GM21723 (cell line): ENCODE data around the gene FTO.

Experiments used
- ATAC-seq: cut with Tn5 transposase; IDR thresholded peaks from one replicate; pipeline ENCODE4 v1.9.1; 2021; ENCODE audit warnings: mild to moderate bottlenecking, moderate library complexity; ENCODE audit not compliant: unreplicated experiment

FTO gene

DNA sequence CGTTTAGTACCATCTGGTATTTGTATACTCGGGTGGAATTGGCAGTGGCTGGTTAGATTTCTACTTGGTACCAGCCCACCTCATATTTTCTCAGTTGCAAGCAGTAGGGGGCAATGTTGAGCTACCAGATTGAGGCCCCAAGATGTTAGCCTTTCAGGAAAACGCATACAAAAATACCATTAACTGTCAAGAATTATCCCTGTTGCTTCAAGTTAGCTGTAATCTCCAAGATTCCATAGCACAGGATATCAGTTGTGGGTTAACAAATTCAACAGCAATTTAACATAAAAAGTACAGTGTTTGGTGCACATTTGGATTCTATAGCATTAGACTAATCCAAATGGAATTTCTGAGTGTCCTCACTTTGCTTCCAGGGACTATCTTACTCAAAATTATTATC is 188.2 kb downstream of the FTO start:
- no peak for ATAC-seq

GRCh38 chr16:53893731-53894435 is 189.9 kb downstream of the FTO start:
- no peak for ATAC-seq

DNA sequence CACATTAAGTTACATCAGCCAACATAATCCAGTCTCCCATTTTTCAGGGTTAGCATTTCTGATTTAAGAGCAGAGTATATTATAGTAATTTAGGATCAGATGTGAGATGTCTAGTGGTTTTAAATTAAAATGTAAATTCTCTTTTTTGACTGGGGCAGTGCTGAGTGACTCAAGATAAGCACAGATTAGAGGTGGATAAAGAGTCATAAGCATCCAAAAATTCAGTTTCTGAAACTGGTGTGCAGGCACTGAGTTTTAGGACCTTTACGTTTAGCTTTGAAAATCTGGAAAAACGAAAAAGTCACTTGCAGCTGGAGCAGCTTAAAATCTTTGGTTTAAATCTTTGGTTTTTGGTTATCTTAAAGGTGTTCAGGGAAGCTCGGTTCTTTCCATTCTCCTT is 190.7 kb downstream of the FTO start:
- ATAC-seq: no peak

- no peak for ATAC-seq
Observed at GRCh38 chr16:53895433-53895832, 191.5 kb downstream of the FTO start.

DNA sequence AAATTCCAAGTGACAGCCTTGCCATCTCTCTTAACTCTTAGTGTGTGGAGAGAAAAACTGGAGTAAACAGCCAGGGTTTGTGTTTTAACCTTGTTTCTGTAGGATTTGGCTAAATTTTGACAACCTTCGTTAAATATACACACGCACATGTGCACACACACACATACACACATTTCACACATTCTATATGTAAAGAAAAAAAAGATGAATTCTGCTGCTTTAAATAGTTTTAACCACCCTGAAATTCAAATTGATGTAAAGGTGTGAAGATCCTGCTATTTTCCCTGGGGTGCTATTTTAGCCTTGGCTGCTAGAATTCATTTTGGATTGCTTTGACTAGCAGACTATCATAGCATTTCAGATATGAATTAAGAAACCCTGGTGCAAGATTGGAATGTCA is 191.9 kb downstream of the FTO start:
- no peak for ATAC-seq

- no peak for ATAC-seq
Observed at GRCh38 chr16:53896722-53897121, 192.8 kb downstream of the FTO start.

GRCh38 chr16:53898993-53899392 is 195.0 kb downstream of the FTO start:
- no peak for ATAC-seq

DNA sequence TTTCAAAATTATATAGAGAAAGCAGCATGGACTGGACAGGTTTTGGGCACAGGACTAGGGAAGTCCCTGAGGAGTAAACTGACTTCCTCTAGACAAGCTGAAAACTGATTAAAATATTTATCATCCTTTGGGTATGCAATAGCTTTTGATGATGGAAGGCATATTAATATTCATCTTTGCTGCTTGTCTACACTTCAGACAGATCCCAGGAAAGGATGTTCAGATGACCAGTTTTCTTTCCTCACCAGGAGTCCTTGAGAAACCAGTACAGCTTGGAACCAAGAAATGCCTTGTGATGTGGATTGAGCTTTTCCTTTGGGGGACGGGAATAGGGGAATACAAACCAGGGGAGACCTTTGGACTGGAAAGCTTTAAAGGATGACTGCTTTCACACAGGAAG is 195.5 kb downstream of the FTO start:
- ATAC-seq: no peak

DNA sequence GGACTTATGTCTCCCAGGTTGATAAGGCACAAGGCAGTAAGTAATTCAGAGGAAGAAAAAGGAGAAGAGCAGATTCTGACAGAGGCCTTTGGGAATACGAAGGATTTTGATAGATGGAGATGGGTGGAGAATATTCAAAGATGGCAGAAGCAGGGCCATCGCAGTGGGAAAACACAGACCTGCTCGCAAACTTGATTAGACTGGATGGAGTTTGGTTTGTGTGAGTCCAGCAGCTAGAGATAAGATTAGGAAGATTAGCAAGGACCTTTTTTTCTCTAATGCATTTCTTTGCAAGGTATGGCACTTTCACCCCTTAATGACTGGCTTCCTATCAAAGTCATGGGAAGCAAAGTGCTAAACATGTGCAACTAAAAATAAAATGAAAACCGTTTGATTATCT is 196.7 kb downstream of the FTO start:
- ATAC-seq: no peak

DNA sequence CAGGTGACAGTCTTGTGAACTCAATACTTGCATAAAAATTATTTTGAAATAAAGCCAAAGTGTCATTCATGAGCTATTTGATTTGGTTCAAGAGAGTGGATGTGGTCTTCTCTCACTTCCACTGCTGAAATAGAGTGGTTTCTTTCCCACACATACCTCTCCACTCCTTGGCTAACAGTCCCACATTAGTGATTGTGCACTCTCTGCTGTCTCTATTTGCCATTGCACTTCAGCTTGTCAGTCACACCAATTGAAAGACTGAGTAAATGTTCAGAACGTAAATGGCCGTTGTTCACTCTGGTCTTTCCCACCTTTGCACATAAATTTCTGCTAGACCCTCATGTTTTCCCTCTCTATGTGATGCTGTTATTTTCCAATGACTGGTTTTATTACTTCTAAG is 197.5 kb downstream of the FTO start:
- no peak for ATAC-seq

GRCh38 chr16:53904533-53904932 is 200.6 kb downstream of the FTO start:
- ATAC-seq: no peak

DNA sequence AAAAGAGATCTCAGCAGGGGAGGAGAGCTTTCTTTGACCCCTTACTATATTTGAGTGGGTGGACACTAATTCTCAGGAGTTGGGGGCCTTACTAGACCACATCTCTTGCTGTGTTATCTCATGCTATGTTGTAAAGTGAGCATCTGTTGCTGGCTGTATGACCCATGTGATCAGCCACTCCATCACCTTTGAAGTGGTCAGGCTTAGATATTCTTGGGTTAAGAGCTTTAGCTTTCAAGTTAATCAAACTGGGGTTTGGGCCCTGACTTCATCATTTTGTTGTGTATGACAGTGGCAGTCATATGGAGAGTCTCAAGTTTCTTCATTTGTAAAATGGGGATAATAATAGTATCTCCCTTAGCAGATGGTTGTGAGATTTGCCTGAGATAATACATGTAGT is 201.1 kb downstream of the FTO start:
- no peak for ATAC-seq

DNA sequence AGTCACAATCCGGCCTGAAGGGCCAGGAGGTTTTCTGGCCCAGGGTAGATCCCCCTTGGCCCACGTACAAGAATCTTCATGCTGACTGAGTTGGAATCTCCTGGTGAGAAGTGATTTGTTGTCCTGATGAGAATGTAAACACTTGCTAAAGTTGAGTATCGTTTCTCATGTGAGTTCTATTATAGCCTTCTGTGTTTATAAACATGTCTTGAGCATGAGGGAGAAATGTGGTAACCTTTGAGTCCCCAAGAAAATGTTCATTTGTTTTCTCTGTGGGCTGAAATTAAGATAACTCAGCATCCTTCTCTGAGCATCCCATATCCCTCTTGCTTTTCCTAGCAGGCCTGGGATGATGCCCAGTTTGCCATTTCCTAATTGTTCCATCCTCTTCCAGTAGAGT is 204.8 kb downstream of the FTO start:
- ATAC-seq: no peak

DNA sequence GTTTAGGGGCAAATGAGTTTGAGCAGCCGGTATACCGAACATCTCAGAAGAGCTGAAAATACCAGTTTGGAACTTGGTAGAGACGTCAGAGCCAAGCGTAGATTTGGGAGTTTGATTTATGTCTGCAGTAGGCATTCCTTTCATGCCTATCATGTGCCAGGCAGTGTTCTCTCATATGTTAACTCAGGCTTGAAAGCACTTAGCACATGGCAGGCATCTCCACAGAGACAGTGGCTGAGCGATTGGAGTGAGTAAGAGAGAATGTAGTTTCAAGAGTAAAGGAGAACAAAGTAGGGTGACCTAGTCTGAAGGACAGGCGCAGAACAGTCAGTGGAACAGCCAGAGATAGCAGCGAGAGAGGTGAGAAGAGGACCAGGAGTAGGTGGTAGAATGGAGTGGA is 207.0 kb downstream of the FTO start:
- ATAC-seq: no peak

- no peak for ATAC-seq
Observed at GRCh38 chr16:53911513-53911912, 207.6 kb downstream of the FTO start.

DNA sequence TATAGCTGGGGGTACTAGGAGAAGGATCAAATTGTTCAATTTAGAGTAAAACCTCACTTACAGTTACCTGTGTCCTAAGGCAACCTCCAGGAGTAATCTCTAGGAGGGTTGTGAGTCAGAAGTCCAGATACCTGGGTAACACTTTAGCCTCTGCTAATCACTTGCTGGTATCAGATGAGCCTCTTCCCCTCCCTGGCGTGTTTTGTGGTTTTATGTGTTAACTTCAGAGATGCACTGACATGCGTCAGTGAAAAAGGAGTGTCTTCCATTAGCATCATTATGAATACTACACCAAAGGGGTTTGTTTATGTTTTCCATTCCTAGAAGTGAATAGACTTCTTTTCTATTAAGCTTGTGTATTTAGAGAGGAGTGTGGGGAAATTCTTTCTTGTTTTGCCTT is 208.2 kb downstream of the FTO start:
- ATAC-seq: no peak

DNA sequence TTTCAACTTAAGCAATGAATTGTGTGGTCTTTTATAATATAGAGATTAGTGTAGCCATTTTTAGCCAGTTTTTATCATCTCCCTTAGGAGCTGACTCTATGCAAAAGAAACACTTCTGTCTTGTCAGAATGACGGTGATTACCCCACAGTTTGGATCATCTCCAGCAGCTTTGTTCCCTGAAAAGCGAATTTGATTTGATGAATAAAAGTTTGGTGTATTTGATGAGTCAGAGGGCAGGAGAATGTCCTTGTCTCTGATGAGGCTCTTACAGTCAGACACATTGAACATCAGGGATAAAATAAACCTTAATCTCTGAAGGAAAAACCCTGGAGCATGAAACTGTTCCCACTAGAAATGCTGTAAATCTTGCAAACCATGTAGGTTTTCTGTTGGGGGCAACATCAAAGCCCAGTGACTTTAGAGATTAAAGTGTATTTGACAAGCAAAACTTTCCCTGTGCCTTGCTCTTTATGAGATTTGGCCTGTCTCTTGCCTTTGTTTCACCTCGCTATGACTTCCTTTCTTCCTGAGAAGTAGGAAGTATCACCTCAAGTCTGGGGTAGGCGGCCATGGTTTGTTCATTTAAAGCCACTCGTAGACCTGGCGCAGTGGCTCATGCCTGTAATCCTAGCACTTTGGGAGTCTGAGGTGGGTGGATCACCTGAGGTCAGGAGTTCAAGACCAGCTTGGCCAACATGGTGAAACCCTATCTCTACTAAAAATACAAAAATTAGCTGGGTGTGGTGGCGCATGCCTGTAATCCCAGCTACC is 209.3 kb downstream of the FTO start:
- no peak for ATAC-seq

GRCh38 chr16:53913920-53914319 is 210.0 kb downstream of the FTO start:
- ATAC-seq: no peak

GRCh38 chr16:53914736-53915135 is 210.8 kb downstream of the FTO start:
- ATAC-seq: no peak

DNA sequence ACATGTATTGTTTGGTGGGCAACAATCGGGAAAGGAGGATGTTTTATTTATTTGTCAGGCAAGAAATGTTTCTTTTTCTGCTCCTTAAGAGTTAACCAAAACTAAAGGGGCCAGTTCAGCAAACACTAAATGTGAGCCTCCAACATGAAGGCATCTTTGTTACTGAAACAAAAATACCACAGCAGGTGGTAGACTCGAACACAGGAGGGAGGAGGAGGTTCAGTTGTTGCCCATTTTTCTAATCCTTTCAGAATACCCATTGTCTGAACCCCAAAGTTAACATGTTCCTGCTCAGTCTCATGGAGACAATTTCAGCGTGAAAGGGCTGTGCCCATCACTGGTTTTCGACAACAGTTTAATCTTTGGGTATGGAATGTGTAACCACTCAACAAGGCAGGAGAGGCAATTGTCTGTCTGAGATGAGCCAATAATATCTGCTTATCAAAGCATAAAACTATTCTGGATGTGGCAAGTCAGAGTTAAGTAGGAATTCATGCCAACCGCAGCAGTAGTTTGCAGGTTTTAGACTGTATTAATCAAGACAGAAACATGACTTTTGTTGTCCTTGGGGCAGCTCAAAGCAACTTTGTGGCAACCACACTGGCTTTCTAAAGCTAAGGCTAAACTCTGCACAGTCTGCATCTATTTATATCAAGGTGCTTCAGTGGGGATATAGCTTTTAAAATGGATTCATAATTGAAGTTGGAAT is 211.7 kb downstream of the FTO start:
- ATAC-seq: no peak

- no peak for ATAC-seq
Observed at GRCh38 chr16:53920988-53921387, 217.0 kb downstream of the FTO start.
